HL-60 (cell line): ENCODE measurements around the gene BMERB1.

ENCODE experiments used
- DNase-seq, 2 experiments: peaks; one replicate each; pipeline ENCODE4 v3.0.0-alpha.2; 2010 to 2020; ENCODE audit warnings: low read depth in 1 of 2, low spot score in 1 of 2
- H3K27ac ChIP-seq: fragments of 250-450 bp; sonication (Bioruptor Pico); replicated peaks from 2 replicates; pipeline ENCODE4 v1.5.1; 2020; ENCODE audit warnings: mild to moderate bottlenecking, moderate library complexity
- H3K27me3 ChIP-seq: fragments of 250-450 bp; sonication (Bioruptor Pico); 2 replicates; pipeline ENCODE4 v1.5.1; 2021; ENCODE audit warnings: mild to moderate bottlenecking, moderate library complexity; ENCODE audit not compliant: insufficient read depth, poor library complexity, severe bottlenecking
- H3K4me3 ChIP-seq: replicated peaks from 2 replicates; pipeline ENCODE4 v1.5.1; 2011; ENCODE audit warnings: mild to moderate bottlenecking, control low read depth, low read length; ENCODE audit not compliant: insufficient read depth
- GABPA ChIP-seq: IDR thresholded peaks from 2 replicates; pipeline ENCODE4 v1.6.1; 2012; ENCODE audit warnings: low read depth
- POLR2AphosphoS5 ChIP-seq: IDR thresholded peaks from 2 replicates; pipeline ENCODE4 v1.6.1; 2012; ENCODE audit warnings: low read depth
- SPI1 ChIP-seq: IDR thresholded peaks from 2 replicates; pipeline ENCODE4 v1.6.1; 2012; ENCODE audit warnings: low read depth, mild to moderate bottlenecking, borderline replicate concordance
- TF ChIP-seq, protein P1 (sequence below): IDR thresholded peaks from 2 replicates; pipeline ENCODE4 v1.6.1; 2012; ENCODE audit warnings: low read depth; ENCODE audit not compliant: insufficient replicate concordance
- TF ChIP-seq, protein P2 (sequence below): IDR thresholded peaks from one replicate; pipeline ENCODE4 v1.5.1; 2011; ENCODE audit warnings: low read length, control low read depth, inconsistent platforms; ENCODE audit not compliant: insufficient read depth

The BMERB1 gene

DNA sequence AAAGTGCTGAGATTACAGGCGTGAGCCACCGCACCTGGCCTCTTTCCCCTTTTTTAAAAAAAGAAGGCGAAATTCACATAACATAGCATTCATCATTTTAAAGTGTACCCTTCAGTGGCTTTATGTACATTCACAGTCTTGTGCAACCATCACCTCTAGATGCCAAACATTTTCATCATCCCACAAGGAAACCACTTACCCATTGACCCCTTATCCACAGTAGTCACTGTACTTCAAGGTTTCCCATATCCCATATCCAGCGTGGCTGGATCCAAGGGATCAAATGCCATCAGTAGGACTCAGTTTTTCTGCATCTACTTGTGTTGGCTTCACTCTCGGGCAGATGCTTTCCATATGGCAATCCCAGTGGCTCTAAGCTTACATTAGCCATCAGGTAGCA lies 50.3 kb downstream of the BMERB1 start:
- Histone ChIP-seq H3K27me3 (no peaks in the 10 kb centered on the region), H3K27ac (no peak overlapping the region), H3K4me3 (no peak overlapping the region)
- TF ChIP-seq GABPA (no peak), SPI1 (no peak), POLR2AphosphoS5 (no peak)
- TF ChIP-seq, protein P1, sequence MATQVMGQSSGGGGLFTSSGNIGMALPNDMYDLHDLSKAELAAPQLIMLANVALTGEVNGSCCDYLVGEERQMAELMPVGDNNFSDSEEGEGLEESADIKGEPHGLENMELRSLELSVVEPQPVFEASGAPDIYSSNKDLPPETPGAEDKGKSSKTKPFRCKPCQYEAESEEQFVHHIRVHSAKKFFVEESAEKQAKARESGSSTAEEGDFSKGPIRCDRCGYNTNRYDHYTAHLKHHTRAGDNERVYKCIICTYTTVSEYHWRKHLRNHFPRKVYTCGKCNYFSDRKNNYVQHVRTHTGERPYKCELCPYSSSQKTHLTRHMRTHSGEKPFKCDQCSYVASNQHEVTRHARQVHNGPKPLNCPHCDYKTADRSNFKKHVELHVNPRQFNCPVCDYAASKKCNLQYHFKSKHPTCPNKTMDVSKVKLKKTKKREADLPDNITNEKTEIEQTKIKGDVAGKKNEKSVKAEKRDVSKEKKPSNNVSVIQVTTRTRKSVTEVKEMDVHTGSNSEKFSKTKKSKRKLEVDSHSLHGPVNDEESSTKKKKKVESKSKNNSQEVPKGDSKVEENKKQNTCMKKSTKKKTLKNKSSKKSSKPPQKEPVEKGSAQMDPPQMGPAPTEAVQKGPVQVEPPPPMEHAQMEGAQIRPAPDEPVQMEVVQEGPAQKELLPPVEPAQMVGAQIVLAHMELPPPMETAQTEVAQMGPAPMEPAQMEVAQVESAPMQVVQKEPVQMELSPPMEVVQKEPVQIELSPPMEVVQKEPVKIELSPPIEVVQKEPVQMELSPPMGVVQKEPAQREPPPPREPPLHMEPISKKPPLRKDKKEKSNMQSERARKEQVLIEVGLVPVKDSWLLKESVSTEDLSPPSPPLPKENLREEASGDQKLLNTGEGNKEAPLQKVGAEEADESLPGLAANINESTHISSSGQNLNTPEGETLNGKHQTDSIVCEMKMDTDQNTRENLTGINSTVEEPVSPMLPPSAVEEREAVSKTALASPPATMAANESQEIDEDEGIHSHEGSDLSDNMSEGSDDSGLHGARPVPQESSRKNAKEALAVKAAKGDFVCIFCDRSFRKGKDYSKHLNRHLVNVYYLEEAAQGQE = no peak
- TF ChIP-seq, protein P2, sequence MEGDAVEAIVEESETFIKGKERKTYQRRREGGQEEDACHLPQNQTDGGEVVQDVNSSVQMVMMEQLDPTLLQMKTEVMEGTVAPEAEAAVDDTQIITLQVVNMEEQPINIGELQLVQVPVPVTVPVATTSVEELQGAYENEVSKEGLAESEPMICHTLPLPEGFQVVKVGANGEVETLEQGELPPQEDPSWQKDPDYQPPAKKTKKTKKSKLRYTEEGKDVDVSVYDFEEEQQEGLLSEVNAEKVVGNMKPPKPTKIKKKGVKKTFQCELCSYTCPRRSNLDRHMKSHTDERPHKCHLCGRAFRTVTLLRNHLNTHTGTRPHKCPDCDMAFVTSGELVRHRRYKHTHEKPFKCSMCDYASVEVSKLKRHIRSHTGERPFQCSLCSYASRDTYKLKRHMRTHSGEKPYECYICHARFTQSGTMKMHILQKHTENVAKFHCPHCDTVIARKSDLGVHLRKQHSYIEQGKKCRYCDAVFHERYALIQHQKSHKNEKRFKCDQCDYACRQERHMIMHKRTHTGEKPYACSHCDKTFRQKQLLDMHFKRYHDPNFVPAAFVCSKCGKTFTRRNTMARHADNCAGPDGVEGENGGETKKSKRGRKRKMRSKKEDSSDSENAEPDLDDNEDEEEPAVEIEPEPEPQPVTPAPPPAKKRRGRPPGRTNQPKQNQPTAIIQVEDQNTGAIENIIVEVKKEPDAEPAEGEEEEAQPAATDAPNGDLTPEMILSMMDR = no peak
- no peak for DNase-seq

GRCh38 chr16:15485175-15485574 lies 50.8 kb downstream of the BMERB1 start:
- no peaks in the 10 kb centered on the region for H3K27me3 ChIP-seq
- no peak for DNase-seq
- TF ChIP-seq, protein P2 = no peak
- TF ChIP-seq, protein P1 = no peak
- TF ChIP-seq GABPA = no peak
- TF ChIP-seq SPI1 = no peak
- no peak for TF ChIP-seq POLR2AphosphoS5
- H3K27ac ChIP-seq = no peak overlapping the region
- no peak overlapping the region for H3K4me3 ChIP-seq

DNA sequence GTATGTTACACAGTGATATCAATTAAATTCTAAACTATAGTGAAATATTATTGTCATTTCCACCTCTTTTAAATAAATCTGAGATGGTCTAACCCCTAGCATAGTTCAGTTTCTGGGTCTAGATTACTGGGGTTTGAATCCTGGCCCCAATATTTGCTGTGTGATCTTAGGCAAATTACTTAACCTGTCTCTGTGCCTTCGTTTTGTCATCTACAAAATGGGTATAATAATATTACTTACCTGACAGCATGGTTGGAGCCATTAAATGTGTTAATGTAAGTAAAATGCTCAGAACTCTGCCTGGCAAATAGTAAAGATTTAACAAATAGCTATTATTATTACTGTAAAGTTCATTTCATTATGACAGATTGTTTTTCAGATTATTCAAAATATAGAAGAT lies 52.3 kb downstream of the BMERB1 start:
- no peaks in the 10 kb centered on the region for H3K27me3 ChIP-seq
- no peak for TF ChIP-seq GABPA
- TF ChIP-seq, protein P2 = no peak
- TF ChIP-seq SPI1 = no peak
- no peak for TF ChIP-seq POLR2AphosphoS5
- TF ChIP-seq, protein P1 = no peak
- H3K4me3 ChIP-seq = no peak overlapping the region
- no peak overlapping the region for H3K27ac ChIP-seq
- DNase-seq = no peak
